Glutamatergic neuron (in vitro differentiated cells): ENCODE results near the gene ACVR1C. TPM values are rescaled to one million over a fixed set of nuclear protein-coding genes. Genes with fewer than 3 reads are reported as not detected.
A peak's percentile ranks its signal among the peaks of the same experiment; 100 is the strongest.

Experiments used
- DNase-seq: peaks from one replicate; pipeline ENCODE4 v3.0.0; 2022
- H3K27ac Mint-ChIP-seq: one replicate; pipeline ENCODE4 v1.8.0; 2020; ENCODE audit warnings: mild to moderate bottlenecking, mixed read lengths, inconsistent platforms; ENCODE audit not compliant: unreplicated experiment
- H3K27me3 Mint-ChIP-seq: one replicate; pipeline ENCODE4 v1.8.0; 2020; ENCODE audit warnings: mild to moderate bottlenecking, moderate library complexity, mixed read lengths, inconsistent platforms; ENCODE audit not compliant: unreplicated experiment
- H3K36me3 Mint-ChIP-seq: one replicate; pipeline ENCODE4 v1.8.0; 2020; ENCODE audit warnings: mild to moderate bottlenecking, mixed read lengths, inconsistent platforms; ENCODE audit not compliant: unreplicated experiment
- H3K4me1 Mint-ChIP-seq: one replicate; pipeline ENCODE4 v1.8.0; 2020; ENCODE audit warnings: mild to moderate bottlenecking, low read depth, mixed read lengths, inconsistent platforms; ENCODE audit not compliant: unreplicated experiment
- H3K4me3 Mint-ChIP-seq: one replicate; pipeline ENCODE4 v1.8.0; 2020; ENCODE audit warnings: mild to moderate bottlenecking, mixed read lengths, inconsistent platforms; ENCODE audit not compliant: unreplicated experiment
- H3K9me3 Mint-ChIP-seq: one replicate; pipeline ENCODE4 v1.8.0; 2020; ENCODE audit warnings: mild to moderate bottlenecking, moderate library complexity, mixed read lengths, inconsistent platforms; ENCODE audit not compliant: unreplicated experiment
- total RNA-seq: library from RNA; stranded (reverse); fragmentation: NEBNext Ultra II Directional; extraction: Animal tissue kit (Norgen Biotek cat#: 25700); gene quantifications from one replicate; pipeline ENCODE4 v1.2.1, GENCODE V29; 2021; ENCODE audit not compliant: unreplicated experiment
- TF ChIP-seq, protein P1 (sequence below): fragments of 200-600 bp; sonication (generic); IDR thresholded peaks from one replicate; pipeline ENCODE4 v1.5.0; 2021; ENCODE audit not compliant: partially characterized antibody, unreplicated experiment

ACVR1C gene
- total RNA-seq, 1 donor from 2014 or later = 0.59 TPM

DNA sequence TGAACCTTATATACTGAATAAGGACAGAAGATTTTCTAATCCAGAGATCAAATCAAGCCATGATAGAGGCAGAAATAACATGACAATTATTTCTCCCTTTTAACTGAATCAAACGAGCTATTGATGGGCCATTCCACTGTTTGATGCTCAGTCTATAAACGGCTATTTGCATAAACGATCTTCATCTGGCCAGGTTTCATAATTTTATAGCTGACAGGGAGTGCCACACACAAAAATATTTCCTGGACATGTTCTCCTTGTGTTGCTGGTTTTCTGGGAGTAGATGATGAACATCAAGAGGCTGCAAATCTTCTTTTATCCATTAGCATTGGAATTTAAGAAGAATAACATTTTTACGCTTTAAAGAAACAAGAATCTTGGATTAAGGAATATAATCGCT lies 63.1 kb downstream of the ACVR1C start:
- Mint-ChIP-seq H3K4me1 (peaks cover 2% of the 10 kb centered on the region), H3K4me3 (no peak overlapping the region), H3K27me3 (peaks cover 2% of the 10 kb centered on the region), H3K27ac (no peak overlapping the region), H3K36me3 (peaks cover 6% of the 10 kb centered on the region), H3K9me3 (peaks cover 1% of the 10 kb centered on the region)
- DNase-seq = no peak
- TF ChIP-seq, protein P1, sequence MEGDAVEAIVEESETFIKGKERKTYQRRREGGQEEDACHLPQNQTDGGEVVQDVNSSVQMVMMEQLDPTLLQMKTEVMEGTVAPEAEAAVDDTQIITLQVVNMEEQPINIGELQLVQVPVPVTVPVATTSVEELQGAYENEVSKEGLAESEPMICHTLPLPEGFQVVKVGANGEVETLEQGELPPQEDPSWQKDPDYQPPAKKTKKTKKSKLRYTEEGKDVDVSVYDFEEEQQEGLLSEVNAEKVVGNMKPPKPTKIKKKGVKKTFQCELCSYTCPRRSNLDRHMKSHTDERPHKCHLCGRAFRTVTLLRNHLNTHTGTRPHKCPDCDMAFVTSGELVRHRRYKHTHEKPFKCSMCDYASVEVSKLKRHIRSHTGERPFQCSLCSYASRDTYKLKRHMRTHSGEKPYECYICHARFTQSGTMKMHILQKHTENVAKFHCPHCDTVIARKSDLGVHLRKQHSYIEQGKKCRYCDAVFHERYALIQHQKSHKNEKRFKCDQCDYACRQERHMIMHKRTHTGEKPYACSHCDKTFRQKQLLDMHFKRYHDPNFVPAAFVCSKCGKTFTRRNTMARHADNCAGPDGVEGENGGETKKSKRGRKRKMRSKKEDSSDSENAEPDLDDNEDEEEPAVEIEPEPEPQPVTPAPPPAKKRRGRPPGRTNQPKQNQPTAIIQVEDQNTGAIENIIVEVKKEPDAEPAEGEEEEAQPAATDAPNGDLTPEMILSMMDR = no peak

DNA sequence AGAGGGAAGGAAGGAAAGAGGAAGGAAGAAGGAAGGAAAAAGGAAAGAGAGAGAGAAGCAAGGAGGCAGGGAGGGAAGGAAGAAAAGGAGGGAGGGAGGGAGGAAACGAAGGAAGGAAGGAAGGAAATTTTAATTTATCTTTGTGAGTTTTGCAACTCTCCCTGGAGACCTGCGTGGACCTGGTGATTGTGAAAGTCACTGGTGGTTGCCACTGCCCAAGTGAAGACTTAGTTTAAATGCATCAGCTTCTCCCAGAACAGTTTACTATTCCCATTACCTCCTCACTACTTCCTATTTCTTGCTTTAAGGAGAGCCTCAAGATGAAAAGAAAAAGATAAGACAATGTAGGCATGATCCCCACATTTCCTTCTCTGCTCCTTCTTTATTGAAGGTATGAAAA lies 68.8 kb downstream of the ACVR1C start:
- no peak overlapping the region for H3K4me3 Mint-ChIP-seq
- DNase-seq = no peak
- TF ChIP-seq, protein P1 = no peak

GRCh38 chr2:157559461-157559860 lies 69.2 kb downstream of the ACVR1C start:
- no peak for DNase-seq
- H3K4me1 Mint-ChIP-seq = peaks cover 13% of the 10 kb centered on the region
- H3K36me3 Mint-ChIP-seq = peaks cover 6% of the 10 kb centered on the region
- H3K4me3 Mint-ChIP-seq = no peak overlapping the region
- H3K9me3 Mint-ChIP-seq = peaks cover 1% of the 10 kb centered on the region
- H3K27me3 Mint-ChIP-seq = no peaks in the 10 kb centered on the region
- TF ChIP-seq, protein P1 = no peak
- H3K27ac Mint-ChIP-seq = peak overlapping the region; percentile 11

More for the DNA sequence above, 68.8 kb downstream of the ACVR1C start:
- H3K4me1 Mint-ChIP-seq = peaks cover 13% of the 10 kb centered on the region
- no peaks in the 10 kb centered on the region for H3K27me3 Mint-ChIP-seq
- H3K9me3 Mint-ChIP-seq = peaks cover 1% of the 10 kb centered on the region
- H3K36me3 Mint-ChIP-seq = peaks cover 6% of the 10 kb centered on the region
- peak overlapping the region; percentile 11 for H3K27ac Mint-ChIP-seq

DNA sequence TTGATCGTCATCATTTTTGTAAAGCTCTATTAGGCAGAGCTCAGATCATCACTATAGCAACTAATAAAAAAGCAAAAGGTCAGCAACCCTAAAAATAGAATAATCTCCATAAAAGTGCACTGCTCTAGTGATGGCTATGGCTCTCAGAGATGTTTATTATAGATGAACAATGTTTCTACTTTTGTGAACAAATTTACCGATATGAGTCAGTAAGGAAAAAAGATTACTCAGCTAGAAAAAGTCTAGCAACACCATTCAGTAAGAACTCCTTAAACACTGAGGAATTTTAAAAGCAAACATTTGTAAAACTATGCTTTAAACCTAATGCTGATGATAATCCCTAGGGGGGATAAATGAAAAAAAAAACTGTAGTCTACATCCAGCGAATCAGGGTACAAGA lies 69.6 kb downstream of the ACVR1C start:
- H3K4me1 Mint-ChIP-seq = peaks cover 13% of the 10 kb centered on the region

GRCh38 chr2:157557770-157558169 lies 70.9 kb downstream of the ACVR1C start:
- H3K9me3 Mint-ChIP-seq = peaks cover 1% of the 10 kb centered on the region
- peaks cover 13% of the 10 kb centered on the region for H3K4me1 Mint-ChIP-seq
- H3K36me3 Mint-ChIP-seq = no peaks in the 10 kb centered on the region
- DNase-seq = no peak
- TF ChIP-seq, protein P1 = no peak
- no peak overlapping the region for H3K4me3 Mint-ChIP-seq
- H3K27ac Mint-ChIP-seq = no peak overlapping the region
- peaks cover 2% of the 10 kb centered on the region for H3K27me3 Mint-ChIP-seq

More for the DNA sequence above, 69.6 kb downstream of the ACVR1C start:
- H3K9me3 Mint-ChIP-seq = peaks cover 1% of the 10 kb centered on the region
- H3K4me3 Mint-ChIP-seq = no peak overlapping the region
- peaks cover 1% of the 10 kb centered on the region for H3K27me3 Mint-ChIP-seq
- TF ChIP-seq, protein P1 = no peak
- DNase-seq = no peak
- no peak overlapping the region for H3K27ac Mint-ChIP-seq
- H3K36me3 Mint-ChIP-seq = peaks cover 6% of the 10 kb centered on the region
